ENCODE results near the gene GNAT1.
"Not testable (repeated sequence)": the region's sequence is repeated elsewhere in the genome, so short reads cannot be mapped to it uniquely, and the experiment has no call there.

Gene GNAT1

GRCh38 chr3:50203113-50203808 lies 11.9 kb downstream of the GNAT1 start:
- no peak for DNase-seq (ENCODE audit: low read depth in 2 of 2)

- no peak for DNase-seq (ENCODE audit: low read depth in 2 of 2)
These were observed 12.7 kb downstream of the GNAT1 start for GRCh38 chr3:50203809-50204803.

GRCh38 chr3:50204804-50205412 lies 13.5 kb downstream of the GNAT1 start, which contains the start of gene SLC38A3:
Gene SLC38A3 (plus strand): TSS chr3:50205271. CDS start chr3:50214200, 8,929 bp downstream.
- DNase-seq (ENCODE audit: low read depth in 2 of 2) = no peak

- no peak for DNase-seq (ENCODE audit: low read depth in 2 of 2)
These were observed 14.2 kb downstream of the GNAT1 start for GRCh38 chr3:50205413-50206276.

GRCh38 chr3:50207359-50208042 lies 16.1 kb downstream of the GNAT1 start:
- no peak for DNase-seq (ENCODE audit: low read depth in 2 of 2)

GRCh38 chr3:50208677-50209344 lies 17.4 kb downstream of the GNAT1 start:
- DNase-seq (ENCODE audit: low read depth in 2 of 2) = no peak

- no peak for DNase-seq (ENCODE audit: low read depth in 2 of 2)
These were observed 18.7 kb downstream of the GNAT1 start for GRCh38 chr3:50210176-50210509.

GRCh38 chr3:50210510-50211367 lies 19.3 kb downstream of the GNAT1 start:
- no peak for DNase-seq (ENCODE audit: low read depth in 2 of 2)

GRCh38 chr3:50211368-50211717 lies 19.9 kb downstream of the GNAT1 start:
- not testable (repeated sequence) for DNase-seq (ENCODE audit: low read depth in 2 of 2)

- DNase-seq (ENCODE audit: low read depth in 2 of 2) = no peak
These were observed 20.5 kb downstream of the GNAT1 start for GRCh38 chr3:50211930-50212329.

- no peak for DNase-seq (ENCODE audit: low read depth in 2 of 2)
These were observed 21.1 kb downstream of the GNAT1 start for GRCh38 chr3:50212502-50212901.

- no peak for DNase-seq (ENCODE audit: low read depth in 2 of 2)
These were observed 21.6 kb downstream of the GNAT1 start for GRCh38 chr3:50212971-50213370.

- DNase-seq (ENCODE audit: low read depth in 2 of 2) = no peak
These were observed 22.0 kb downstream of the GNAT1 start for GRCh38 chr3:50213373-50213772.

GRCh38 chr3:50214824-50215223 lies 23.4 kb downstream of the GNAT1 start:
- DNase-seq (ENCODE audit: low read depth in 2 of 2) = no peak

- DNase-seq (ENCODE audit: low read depth in 2 of 2) = no peak
These were observed 24.1 kb downstream of the GNAT1 start for GRCh38 chr3:50215529-50215928.

- DNase-seq (ENCODE audit: low read depth in 2 of 2) = no peak
These were observed 26.3 kb downstream of the GNAT1 start for GRCh38 chr3:50217681-50218080.

GRCh38 chr3:50218448-50218847 lies 27.0 kb downstream of the GNAT1 start:
- DNase-seq (ENCODE audit: low read depth in 2 of 2) = no peak

GRCh38 chr3:50219285-50219684 lies 27.9 kb downstream of the GNAT1 start:
- no peak for DNase-seq (ENCODE audit: low read depth in 2 of 2)

- no peak for DNase-seq (ENCODE audit: low read depth in 2 of 2)
These were observed 28.7 kb downstream of the GNAT1 start for GRCh38 chr3:50220109-50220508.

- no peak for DNase-seq (ENCODE audit: low read depth in 2 of 2)
These were observed 29.6 kb downstream of the GNAT1 start for GRCh38 chr3:50221051-50221410.
